Mesodermal cell (in vitro differentiated cells): Measurements from ENCODE around the gene MOV10L1.

Source experiments
- H3K27ac ChIP-seq: 2 replicates; pipeline ENCODE4 v1.7.0; 2013; ENCODE audit warnings: mild to moderate bottlenecking, low read depth, low read length, moderate library complexity; ENCODE audit not compliant: severe bottlenecking
- H3K36me3 ChIP-seq: 2 replicates; pipeline ENCODE4 v1.7.1; 2013; ENCODE audit warnings: mild to moderate bottlenecking, low read length, moderate library complexity; ENCODE audit not compliant: control insufficient read depth, insufficient read depth
- H3K4me1 ChIP-seq: one replicate; pipeline ENCODE4 v1.7.1; 2013; ENCODE audit warnings: mild to moderate bottlenecking, low read length; ENCODE audit not compliant: insufficient read depth, control insufficient read depth, poor library complexity, severe bottlenecking
- H3K4me3 ChIP-seq: 2 replicates; pipeline ENCODE4 v1.7.0; 2013; ENCODE audit warnings: low read length, control low read depth, mild to moderate bottlenecking; ENCODE audit not compliant: insufficient read depth, poor library complexity, severe bottlenecking; ENCODE audit errors: extremely low read depth
- H3K9me3 ChIP-seq: 2 replicates; pipeline ENCODE4 v1.7.1; 2013; ENCODE audit warnings: mild to moderate bottlenecking, low read length, moderate library complexity; ENCODE audit not compliant: control insufficient read depth
- WGBS, 2 experiments: methylation state at CpG; one replicate each; pipeline ENCODE4 v1.1.5; 2013; ENCODE audit warnings: missing lambda C conversion rate in 2 of 2; ENCODE audit not compliant: insufficient coverage in 2 of 2; 5-methylcytosine and 5-hydroxymethylcytosine counted together

Gene MOV10L1

GRCh38 chr22:50150161-50151129 is 60.6 kb downstream of the MOV10L1 start:
- Histone ChIP-seq H3K36me3 (no peaks in the 10 kb centered on the region), H3K27ac (no peak overlapping the region), H3K9me3 (no peaks in the 10 kb centered on the region), H3K4me1 (no peaks in the 10 kb centered on the region), H3K4me3 (no peak overlapping the region)
- WGBS, 2 experiments, result 92 to 93% methylated on average over 32 to 33 of the region's 35 CpGs

GRCh38 chr22:50151571-50152537 is 62.0 kb downstream of the MOV10L1 start:
- Histone ChIP-seq H3K36me3 (no peaks in the 10 kb centered on the region), H3K9me3 (no peaks in the 10 kb centered on the region), H3K4me3 (no peak overlapping the region), H3K27ac (no peak overlapping the region), H3K4me1 (no peaks in the 10 kb centered on the region)
- 91 to 92% methylated on average over 27 to 29 of the region's 33 CpGs for WGBS, 2 experiments

- no peaks in the 10 kb centered on the region for H3K36me3 ChIP-seq
- 83 to 89% methylated on average over 22 to 25 of the region's 25 CpGs for WGBS, 2 experiments
- H3K4me1 ChIP-seq, result no peaks in the 10 kb centered on the region
- H3K27ac ChIP-seq, result no peak overlapping the region
- no peak overlapping the region for H3K4me3 ChIP-seq
- H3K9me3 ChIP-seq, result no peaks in the 10 kb centered on the region
Measured at GRCh38 chr22:50153056-50153755, 63.4 kb downstream of the MOV10L1 start.

- Histone ChIP-seq H3K9me3 (no peaks in the 10 kb centered on the region), H3K4me1 (no peaks in the 10 kb centered on the region), H3K36me3 (no peaks in the 10 kb centered on the region), H3K4me3 (no peak overlapping the region), H3K27ac (no peak overlapping the region)
- 92 to 100% methylated on average over 4 to 6 of the region's 7 CpGs for WGBS, 2 experiments
Measured at GRCh38 chr22:50153756-50154140, 63.9 kb downstream of the MOV10L1 start.

GRCh38 chr22:50157709-50158375 is 68.0 kb downstream of the MOV10L1 start:
- Histone ChIP-seq H3K4me3 (no peak overlapping the region), H3K9me3 (no peaks in the 10 kb centered on the region), H3K4me1 (no peaks in the 10 kb centered on the region), H3K27ac (no peak overlapping the region), H3K36me3 (no peaks in the 10 kb centered on the region)
- WGBS, 2 experiments, result 78 to 79% methylated on average over 14 to 19 of the region's 21 CpGs

GRCh38 chr22:50160947-50161346 is 71.1 kb downstream of the MOV10L1 start:
- no peaks in the 10 kb centered on the region for H3K9me3 ChIP-seq
- 81 to 85% methylated on average over 7 of the region's 7 CpGs for WGBS, 2 experiments
- H3K36me3 ChIP-seq, result no peaks in the 10 kb centered on the region
- no peak overlapping the region for H3K4me3 ChIP-seq
- H3K27ac ChIP-seq, result no peak overlapping the region
- no peaks in the 10 kb centered on the region for H3K4me1 ChIP-seq

- H3K4me1 ChIP-seq, result no peaks in the 10 kb centered on the region
- no peaks in the 10 kb centered on the region for H3K36me3 ChIP-seq
- H3K27ac ChIP-seq, result no peak overlapping the region
- no peaks in the 10 kb centered on the region for H3K9me3 ChIP-seq
- 92 to 93% methylated on average over 20 of the region's 23 CpGs for WGBS, 2 experiments
- no peak overlapping the region for H3K4me3 ChIP-seq
Measured at GRCh38 chr22:50161508-50162390, 71.9 kb downstream of the MOV10L1 start.

GRCh38 chr22:50162391-50162956 is 72.7 kb downstream of the MOV10L1 start:
- H3K9me3 ChIP-seq, result no peaks in the 10 kb centered on the region
- 86 to 95% methylated on average over 8 to 10 of the region's 10 CpGs for whole genome bisulfite sequencing, 2 experiments

GRCh38 chr22:50165436-50166123 is 75.8 kb downstream of the MOV10L1 start:
- H3K36me3 ChIP-seq, result no peaks in the 10 kb centered on the region
- no peaks in the 10 kb centered on the region for H3K4me1 ChIP-seq
- H3K27ac ChIP-seq, result no peak overlapping the region
- no peaks in the 10 kb centered on the region for H3K9me3 ChIP-seq
- WGBS, 2 experiments, result 95% methylated on average over 27 of the region's 28 CpGs
- H3K4me3 ChIP-seq, result no peak overlapping the region

More at GRCh38 chr22:50162391-50162956, 72.7 kb downstream of the MOV10L1 start:
- Histone ChIP-seq H3K36me3 (no peaks in the 10 kb centered on the region), H3K4me3 (no peak overlapping the region), H3K4me1 (no peaks in the 10 kb centered on the region), H3K27ac (no peak overlapping the region)
